ENCODE results near the gene TC2N. TPM values are rescaled to one million over a fixed set of nuclear protein-coding genes. Genes with fewer than 3 reads are reported as not detected.

Gene TC2N
- total and polyA plus RNA-seq, 2 of the 4 experiments (the other 2 are of a cell fraction) = 0.03 to 0.18 TPM

GRCh38 chr14:91877376-91877915, 10.1 kb upstream of the TC2N start:
- H3K9me3 ChIP-seq (ENCODE audit: control insufficient read depth, insufficient read depth, low read length) = no peaks in the 10 kb centered on the region
- H3K18ac ChIP-seq (ENCODE audit: low read depth, low read length) = no peak overlapping the region
- H3K36me3 ChIP-seq (ENCODE audit: control insufficient read depth, insufficient read depth, low read length) = peaks cover 67% of the 10 kb centered on the region
- 93% methylated on average over 8 of the region's 13 CpGs; no CpG with 5 or more reads in 1 of the 2 experiments for WGBS, 2 experiments (ENCODE audit: extremely low coverage in 2 of 2, insufficient read length in 1 of 2)
- TF ChIP-seq SMC3 (IDR thresholded peaks at IDR 0.05; ENCODE audit: low read depth, low read length) (no peak), CHD1 (IDR thresholded peaks at IDR 0.05; ENCODE audit: low read depth, low read length) (no peak), CTCF (conservative IDR thresholded peaks at IDR 0.05; ENCODE audit: low read depth, low read length) (no peak), RFX5 (IDR thresholded peaks at IDR 0.05; ENCODE audit: low read depth, low read length) (no peak), MAFK (IDR thresholded peaks at IDR 0.05; ENCODE audit: low read depth, low read length) (no peak), MXI1 (IDR thresholded peaks at IDR 0.05; ENCODE audit: borderline replicate concordance, low read depth, low read length) (no peak), POLR2A (IDR thresholded peaks at IDR 0.05; ENCODE audit: low read depth, low read length) (no peak), NFE2L2 (IDR thresholded peaks at IDR 0.05; ENCODE audit: low read depth, low read length) (no peak), ELK1 (IDR thresholded peaks at IDR 0.05; ENCODE audit: borderline replicate concordance, low read depth, low read length) (no peak), MAZ (IDR thresholded peaks at IDR 0.05; ENCODE audit: borderline replicate concordance, low read depth, low read length) (no peak), USF2 (IDR thresholded peaks at IDR 0.05; ENCODE audit: low read depth, low read length) (no peak), CEBPB (IDR thresholded peaks at IDR 0.05; ENCODE audit: low read depth, low read length) (no peak), RCOR1 (IDR thresholded peaks at IDR 0.05; ENCODE audit: insufficient replicate concordance, low read length) (no peak)
- H2AK5ac ChIP-seq (ENCODE audit: low read depth, low read length) = no peak overlapping the region
- ATAC-seq (ENCODE audit: low read depth) (no peak), DNase-seq (no peak)
- no peak overlapping the region for H2BK5ac ChIP-seq (ENCODE audit: low read depth, low read length, poor library complexity, severe bottlenecking)
- no peak overlapping the region for H2AFZ ChIP-seq (replicated peaks; ENCODE audit: low read length, poor library complexity)
- no peak overlapping the region for H3K4me2 ChIP-seq (ENCODE audit: low read depth, low read length)
- dilution Hi-C loops (cut with HindIII; ENCODE audit: low sequenced_read_pairs, unreplicated experiment) = no loop called here
- no peaks in the 10 kb centered on the region for H3K27me3 ChIP-seq (ENCODE audit: control insufficient read depth, insufficient read depth, low read length)
- H3K9ac ChIP-seq (ENCODE audit: low read depth, low read length) = no peak overlapping the region
- CTCF ChIA-PET = no interaction called here
- no peak overlapping the region for H3K56ac ChIP-seq (ENCODE audit: extremely low read depth, insufficient read depth, low read length)
- no peak overlapping the region for H2BK120ac ChIP-seq (ENCODE audit: low read depth, low read length)
- intact Hi-C loops (cut with micrococcal nuclease) = no loop called here
- H4K91ac ChIP-seq (ENCODE audit: insufficient read depth, low read depth, low read length) = no peak overlapping the region
- H3K27ac ChIP-seq (ENCODE audit: insufficient read depth, low read length) = no peak overlapping the region
- H3K23ac ChIP-seq (ENCODE audit: low read depth, low read length) = no peak overlapping the region
- BruUV-seq (replicated peaks) = no TSS peak
- H3K4me1 ChIP-seq (ENCODE audit: control insufficient read depth, insufficient read depth, low read length) = peaks cover 11% of the 10 kb centered on the region
- H4K20me1 ChIP-seq (ENCODE audit: insufficient read depth, low read length) = no peaks in the 10 kb centered on the region
- in situ Hi-C loops (cut with MboI; ENCODE audit: low sequenced_read_pairs) = no loop called here
- no peak overlapping the region for H3K4me3 ChIP-seq (ENCODE audit: insufficient read depth, low read depth, low read length)
- no peak overlapping the region for H4K5ac ChIP-seq (ENCODE audit: low read depth, low read length)
- POLR2A ChIA-PET (ENCODE audit: unreplicated experiment) = no interaction called here
- no peak overlapping the region for H2BK15ac ChIP-seq (ENCODE audit: low read depth, low read length)
- no peak overlapping the region for H4K8ac ChIP-seq (ENCODE audit: low read depth in 2 of 2, low read length in 2 of 2)
- peaks cover 28% of the 10 kb centered on the region; the same call in 1 of the 2 replicates for H3K9me1 ChIP-seq (ENCODE audit: insufficient read depth, low read length)
- H2AK9ac ChIP-seq (replicated peaks; ENCODE audit: low read depth, low read length, poor library complexity) = no peak overlapping the region
- no peak overlapping the region for H3K14ac ChIP-seq (replicated peaks; ENCODE audit: low read depth, low read length)
- H2BK20ac ChIP-seq (ENCODE audit: low read depth, low read length) = no peak overlapping the region
- no peak overlapping the region for H3K4ac ChIP-seq (ENCODE audit: low read depth, low read length)
- H3K79me1 ChIP-seq (ENCODE audit: low read depth in 1 of 2, low read length in 2 of 2) = no peaks in the 10 kb centered on the region; a peak in 1 of 4 replicates
